ENCODE measurements around the gene TTYH3.

The TTYH3 gene

DNA sequence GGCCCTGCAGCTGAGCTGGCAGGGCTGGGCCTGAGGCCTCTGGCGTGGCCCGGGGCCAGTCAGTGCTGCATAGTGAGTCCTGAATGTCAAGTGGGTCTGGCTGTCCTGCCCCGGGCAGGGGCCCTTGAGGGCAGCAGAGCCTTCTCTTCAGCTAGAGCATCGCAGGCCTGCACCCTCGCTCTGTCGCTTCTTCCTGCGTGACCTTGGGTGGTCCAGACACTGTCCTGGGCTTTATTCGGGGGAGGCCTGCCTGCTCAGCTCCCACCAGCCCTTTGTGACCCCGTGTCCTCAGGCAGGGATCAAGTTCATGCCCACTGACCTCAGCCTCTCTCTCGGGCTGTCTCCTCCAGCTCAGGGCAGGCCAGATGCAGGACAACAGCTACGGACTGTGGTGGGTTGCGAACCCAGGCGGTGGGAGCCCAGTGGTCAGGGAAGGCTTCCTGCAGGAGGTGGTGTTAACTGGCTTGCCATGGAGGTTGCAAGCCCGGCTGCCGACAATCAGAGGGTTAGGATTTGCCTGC lies 3.4 kb downstream of the TTYH3 start:
- DNase-seq (ENCODE audit: low read depth), result no peak

DNA sequence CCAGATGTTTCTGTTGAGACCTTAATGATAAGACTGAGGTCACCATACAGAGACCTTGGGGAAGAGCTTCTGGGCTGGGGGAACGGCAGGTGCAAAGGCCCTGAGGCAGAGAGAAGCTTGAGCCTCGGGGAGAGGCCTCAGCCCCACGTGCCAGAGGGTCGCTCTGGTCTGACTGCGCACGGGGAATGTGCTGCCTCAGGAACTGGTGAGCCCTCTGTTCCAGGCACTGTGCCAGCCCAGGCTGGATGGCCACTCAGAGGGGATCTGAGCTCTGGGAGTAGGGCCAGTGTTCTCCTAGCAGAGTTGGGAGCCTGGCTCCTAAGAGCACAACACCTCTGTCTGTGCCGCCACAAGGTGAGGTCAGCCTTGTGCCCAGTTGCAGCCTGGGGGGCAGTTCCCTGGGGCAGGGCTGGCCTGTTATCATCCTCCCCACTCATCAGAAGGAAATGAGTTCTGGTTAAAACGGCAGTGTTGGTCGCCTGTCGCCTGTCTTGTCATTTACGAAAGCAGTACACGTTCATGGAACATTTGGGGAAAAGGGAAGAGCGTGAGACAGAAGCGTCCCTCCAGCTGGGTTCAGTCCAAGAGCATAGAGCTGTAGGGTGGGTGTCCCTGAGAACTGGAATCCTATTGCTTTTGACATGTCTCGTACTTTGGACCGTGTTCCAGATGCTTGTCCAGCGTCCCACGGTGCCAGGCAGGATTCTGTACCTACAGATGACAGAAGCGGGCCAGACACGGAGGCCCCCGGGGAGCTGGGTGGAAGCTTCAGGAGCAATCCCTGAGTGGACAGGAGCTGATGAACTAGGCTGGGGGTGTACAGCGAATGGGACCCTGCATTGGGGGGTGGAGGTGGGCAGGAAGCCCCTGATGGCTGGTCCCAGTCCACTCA lies 4.3 kb downstream of the TTYH3 start:
- no peak for DNase-seq (ENCODE audit: low read depth)

- no peak for DNase-seq (ENCODE audit: low read depth)
These were observed 5.3 kb downstream of the TTYH3 start for GRCh38 chr7:2637066-2637471.

- DNase-seq (ENCODE audit: low read depth), result no peak
These were observed 5.9 kb downstream of the TTYH3 start for GRCh38 chr7:2637505-2638223.

DNA sequence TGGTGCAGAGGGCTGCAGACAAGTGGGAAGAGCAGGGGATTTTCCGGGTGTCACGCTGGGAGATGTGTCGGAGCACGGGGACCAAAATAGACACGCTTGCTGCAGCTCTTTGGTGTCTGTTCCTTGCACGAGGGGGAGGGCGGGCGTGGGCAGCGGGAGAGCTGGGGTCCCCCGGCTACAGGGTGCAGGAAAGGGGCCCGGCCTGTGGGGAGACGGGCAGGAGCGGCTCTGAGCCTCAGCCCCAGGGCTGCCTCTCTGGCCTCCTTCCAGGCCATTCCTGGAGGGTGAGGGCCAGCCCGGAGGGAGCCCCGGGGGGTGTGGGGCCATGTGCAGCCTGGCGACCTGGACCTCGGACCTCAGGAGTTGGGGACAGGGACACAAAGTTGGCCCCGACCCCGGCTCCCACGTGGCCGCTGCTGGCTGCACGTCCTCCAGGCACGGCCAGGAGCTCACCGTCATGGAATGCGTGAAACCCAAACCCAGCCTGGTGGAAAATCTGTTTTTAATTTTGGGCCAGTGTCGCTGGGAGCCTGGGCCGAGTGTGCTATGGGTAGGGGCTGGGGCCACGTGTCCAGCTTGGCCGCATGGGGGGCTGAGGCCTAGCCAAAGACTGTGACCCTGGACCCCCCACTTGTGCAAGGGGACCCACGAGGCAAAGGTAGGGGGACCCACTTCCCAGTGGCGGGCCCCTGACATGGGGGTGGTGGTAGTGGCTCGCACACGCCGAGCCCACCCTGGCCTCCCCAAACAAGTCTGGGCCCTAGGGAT lies 6.6 kb downstream of the TTYH3 start:
- DNase-seq (ENCODE audit: low read depth), result no peak

- no peak for DNase-seq (ENCODE audit: low read depth)
These were observed 7.4 kb downstream of the TTYH3 start for GRCh38 chr7:2639181-2639681.

- no peak for DNase-seq (ENCODE audit: low read depth)
These were observed 8.1 kb downstream of the TTYH3 start for GRCh38 chr7:2639695-2640481.

GRCh38 chr7:2640482-2640830 lies 8.7 kb downstream of the TTYH3 start:
- DNase-seq (ENCODE audit: low read depth), result no peak

GRCh38 chr7:2640846-2641316 lies 9.1 kb downstream of the TTYH3 start:
- no peak for DNase-seq (ENCODE audit: low read depth)

DNA sequence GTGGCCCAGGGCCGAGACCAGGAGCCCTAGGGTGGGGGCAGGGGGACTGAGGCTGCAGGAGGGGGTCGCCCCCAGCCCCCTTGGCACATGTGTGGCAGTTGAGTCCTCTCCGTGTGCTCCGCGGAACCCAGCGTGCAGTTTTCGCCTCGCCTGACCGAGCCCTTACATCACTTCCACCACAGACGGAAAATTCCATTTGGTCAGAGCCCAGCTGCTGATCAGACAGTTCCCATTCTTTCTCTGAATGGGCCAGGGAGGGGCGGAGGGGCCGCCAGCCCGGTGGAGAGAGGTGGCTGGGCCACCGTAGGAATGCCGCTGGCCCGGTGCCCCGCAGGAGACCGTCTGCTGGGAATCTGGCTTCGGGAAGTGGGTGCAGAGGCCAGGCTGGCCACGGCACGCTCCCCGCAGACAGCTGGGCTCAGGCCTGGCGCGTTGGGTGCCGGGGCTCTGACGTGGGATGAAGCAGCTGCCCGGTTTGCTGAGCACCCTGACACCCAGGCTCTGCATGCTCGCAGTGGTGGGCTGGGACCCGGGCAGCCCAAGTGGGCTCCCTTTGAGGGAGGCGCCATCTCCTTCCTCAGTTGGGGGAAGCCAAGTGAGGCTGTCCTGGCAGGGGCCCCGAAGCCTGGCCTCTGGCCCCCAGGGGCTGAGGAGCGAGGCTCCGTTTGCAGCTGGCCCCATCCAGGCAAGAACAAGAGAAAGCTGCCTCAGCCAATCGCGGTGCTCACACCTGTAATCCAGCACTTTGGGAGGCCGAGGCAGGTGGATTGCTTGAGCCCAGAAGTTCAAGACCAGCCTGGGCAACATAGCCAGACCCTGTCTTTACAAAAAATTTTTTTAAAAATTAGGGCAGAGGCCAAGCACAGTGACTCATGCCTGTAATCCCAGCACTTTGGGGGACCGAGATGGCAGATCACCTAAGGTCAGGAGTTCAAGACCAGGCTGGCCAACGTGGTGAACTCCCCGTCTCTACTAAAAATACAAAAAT lies 9.9 kb downstream of the TTYH3 start:
- no peak for DNase-seq (ENCODE audit: low read depth)

- DNase-seq (ENCODE audit: low read depth), result no peak
These were observed 11.8 kb downstream of the TTYH3 start for GRCh38 chr7:2643386-2644219.

DNA sequence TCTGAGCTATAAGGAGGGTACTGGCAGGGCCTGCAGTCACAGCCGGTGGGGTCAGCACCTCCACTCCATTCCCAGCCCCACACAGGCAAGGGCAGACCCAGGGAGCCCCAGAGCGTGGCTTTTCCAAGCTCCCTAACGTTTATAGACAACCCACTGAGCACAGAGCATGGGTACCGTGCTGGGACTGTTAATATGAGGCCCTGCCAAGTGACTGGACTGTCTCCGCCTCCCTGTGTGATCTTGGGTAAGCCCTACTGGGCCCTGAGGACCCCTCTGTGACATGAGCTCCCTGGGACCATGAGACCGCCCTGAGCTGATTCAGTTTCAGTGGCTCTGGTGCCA lies 12.4 kb downstream of the TTYH3 start:
- no peak for DNase-seq (ENCODE audit: low read depth)

DNA sequence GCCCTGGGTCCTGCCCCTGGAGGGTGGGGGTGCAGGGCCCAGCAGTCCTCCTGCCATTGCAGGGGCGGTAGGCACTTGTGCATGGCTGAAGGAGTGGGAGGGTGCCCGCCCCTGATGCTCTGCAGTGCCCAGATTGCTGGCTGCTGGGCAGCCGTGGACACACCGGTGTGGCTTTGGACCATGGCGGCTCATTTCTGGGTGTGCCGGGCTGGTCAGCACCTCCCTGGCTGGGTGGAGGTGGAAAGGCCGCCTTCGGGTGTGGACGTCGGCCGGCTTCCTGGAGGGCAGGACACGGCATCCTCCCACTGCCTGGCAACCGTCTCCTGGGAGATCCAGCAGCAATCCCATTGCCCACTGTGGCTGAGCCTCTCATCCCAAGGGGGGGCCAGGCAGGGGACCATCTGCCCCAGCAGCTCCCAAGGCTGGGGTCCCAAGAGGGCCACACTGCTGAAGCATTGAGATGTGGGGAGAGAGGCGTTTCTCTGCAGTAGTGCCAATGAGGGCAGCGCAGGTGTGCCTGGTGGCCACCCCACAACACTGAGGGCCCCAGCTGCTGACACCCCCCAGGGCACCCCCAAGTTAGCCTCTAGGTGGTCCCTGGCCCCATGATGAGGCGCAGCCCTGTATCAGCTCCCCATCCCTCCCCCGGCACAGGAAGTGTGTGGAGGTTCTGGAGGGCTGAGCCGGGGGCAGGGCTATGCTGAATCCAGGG lies 12.9 kb downstream of the TTYH3 start:
- DNase-seq (ENCODE audit: low read depth), result no peak

- no peak for DNase-seq (ENCODE audit: low read depth)
These were observed 13.6 kb downstream of the TTYH3 start for GRCh38 chr7:2645274-2645868.

- no peak for DNase-seq (ENCODE audit: low read depth)
These were observed 14.5 kb downstream of the TTYH3 start for GRCh38 chr7:2646336-2646679.

DNA sequence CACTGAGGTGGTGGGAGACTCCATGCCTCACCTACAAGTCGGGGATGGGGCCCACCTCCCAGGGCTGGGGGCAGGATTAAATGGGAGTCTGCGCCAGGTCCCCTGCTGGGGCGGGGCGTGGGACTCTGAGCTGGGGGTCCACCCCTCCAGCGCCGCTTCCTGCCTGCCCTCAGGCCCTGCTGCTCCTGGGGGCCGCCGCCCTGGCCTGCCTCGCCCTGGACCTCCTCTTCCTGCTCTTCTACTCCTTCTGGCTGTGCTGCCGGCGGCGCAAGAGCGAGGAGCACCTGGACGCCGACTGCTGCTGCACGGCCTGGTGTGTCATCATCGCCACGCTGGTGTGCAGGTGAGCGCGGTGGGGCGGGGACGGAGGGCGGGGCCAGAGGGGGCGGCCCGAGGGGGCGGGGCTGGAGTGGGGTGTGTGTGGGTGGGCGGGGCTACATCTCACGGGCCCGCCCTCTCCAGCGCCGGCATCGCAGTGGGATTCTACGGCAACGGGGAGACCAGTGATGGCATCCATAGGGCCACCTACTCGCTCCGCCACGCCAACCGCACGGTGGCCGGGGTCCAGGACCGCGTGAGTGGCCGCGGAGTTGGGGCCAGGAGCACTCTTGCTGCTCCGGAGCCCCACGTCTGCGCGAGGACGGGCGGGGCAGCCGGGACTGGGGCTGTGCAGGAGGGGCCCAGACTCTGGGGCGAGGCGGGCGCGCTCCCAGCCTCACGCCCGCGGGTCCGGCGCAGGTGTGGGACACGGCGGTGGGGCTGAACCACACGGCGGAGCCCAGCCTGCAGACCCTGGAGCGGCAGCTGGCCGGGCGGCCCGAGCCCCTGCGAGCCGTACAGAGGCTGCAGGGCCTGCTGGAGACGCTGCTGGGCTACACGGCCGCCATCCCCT lies 15.1 kb downstream of the TTYH3 start:
- DNase-seq (ENCODE audit: low read depth), result no peak

DNA sequence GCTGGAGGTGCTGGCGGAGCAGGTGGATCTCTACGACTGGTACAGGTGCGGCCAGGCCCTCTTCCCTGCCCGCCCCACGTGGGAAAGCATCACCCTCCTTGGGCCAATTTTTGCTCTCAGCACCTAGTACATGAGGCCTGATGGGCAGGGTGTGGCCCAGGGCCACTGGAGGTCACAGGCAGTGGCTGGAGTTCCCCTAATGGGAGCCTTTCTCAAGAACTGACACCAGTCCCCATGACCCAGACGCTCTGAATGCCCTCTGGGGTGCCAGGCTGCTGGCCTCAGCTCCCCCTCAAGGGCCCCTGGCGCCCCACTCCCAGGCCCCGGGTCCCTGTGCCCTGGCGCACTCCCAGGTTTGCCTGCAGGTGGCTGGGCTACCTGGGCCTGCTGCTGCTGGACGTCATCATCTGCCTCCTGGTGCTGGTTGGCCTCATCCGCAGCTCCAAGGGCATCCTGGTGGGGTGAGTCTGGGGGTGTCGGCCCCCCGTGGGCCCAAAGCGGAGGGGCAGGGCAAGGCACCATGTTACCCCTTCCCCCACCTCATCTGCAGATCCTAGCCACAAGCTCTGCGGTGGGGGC lies 15.9 kb downstream of the TTYH3 start:
- DNase-seq (ENCODE audit: low read depth), result no peak
